ENCODE data around the gene TOP2B.

Gene TOP2B

DNA sequence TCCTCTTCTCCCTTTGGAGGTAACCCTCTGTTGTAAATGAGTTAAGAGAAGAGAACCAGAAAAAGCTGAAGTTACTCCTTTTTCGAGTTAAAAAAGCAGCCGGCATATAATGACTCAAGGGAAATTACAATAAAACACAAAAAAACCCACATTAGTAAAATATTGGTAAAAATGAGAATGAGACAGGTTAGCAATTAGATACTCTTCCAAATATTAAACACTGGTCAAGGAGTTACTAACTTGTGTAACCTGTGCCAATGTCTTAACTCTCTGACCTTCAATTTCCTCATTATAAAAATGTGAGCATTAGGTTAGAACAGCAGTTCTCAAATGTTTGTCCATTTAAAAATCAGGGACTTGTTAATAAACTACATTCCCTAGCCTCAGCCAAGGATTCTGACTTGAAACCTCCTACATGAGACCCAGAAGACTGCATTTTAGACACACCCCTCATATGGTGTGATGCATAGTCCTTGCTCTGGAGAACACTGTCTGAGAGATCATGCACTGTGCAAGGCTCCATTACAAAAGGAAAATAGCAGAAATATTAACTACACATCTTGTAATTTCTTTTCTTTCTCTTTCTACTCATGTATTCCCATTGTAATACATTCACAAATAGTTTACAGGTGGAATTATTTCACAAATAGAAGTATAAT is 42.7 kb upstream of the TOP2B start:
- no peaks in the 10 kb centered on the region for H3K36me3 ChIP-seq (ENCODE audit: control insufficient read depth in 1 of 2, insufficient read depth in 2 of 2, low read depth in 1 of 2, low read length in 2 of 2)
- no peak overlapping the region for H3K27ac ChIP-seq (ENCODE audit: low read length, poor library complexity, severe bottlenecking)
- H3K27me3 ChIP-seq (ENCODE audit: control insufficient read depth in 1 of 2, insufficient read depth in 1 of 2, low read length in 2 of 2) = peaks cover 0 to 3% of the 10 kb centered on the region in 2 experiments
- no peaks in the 10 kb centered on the region for H3K79me1 ChIP-seq (replicated peaks; ENCODE audit: low read length, poor library complexity, severe bottlenecking)
- no peak overlapping the region for H4K8ac ChIP-seq (ENCODE audit: low read length)
- no peak overlapping the region for H3K18ac ChIP-seq (ENCODE audit: low read depth in 1 of 2, low read length in 2 of 2)
- H2BK15ac ChIP-seq (ENCODE audit: low read depth, poor library complexity, severe bottlenecking) = no peak overlapping the region
- H3K4me2 ChIP-seq (ENCODE audit: low read length, poor library complexity, severe bottlenecking) = no peak overlapping the region
- no peak overlapping the region for H2BK120ac ChIP-seq (ENCODE audit: low read depth, low read length)
- no peak overlapping the region for H3K23ac ChIP-seq (ENCODE audit: low read length in 2 of 2)
- H2AK5ac ChIP-seq (ENCODE audit: low read length, severe bottlenecking) = no peak overlapping the region
- H2BK12ac ChIP-seq (ENCODE audit: low read length in 2 of 2) = no peak overlapping the region
- no peak overlapping the region for H3K4me3 ChIP-seq (ENCODE audit: insufficient read depth in 1 of 2, low read depth in 1 of 2, low read length in 2 of 2)
- H3K9me3 ChIP-seq (ENCODE audit: control insufficient read depth, low read length) = no peaks in the 10 kb centered on the region
- no CpG with 5 or more reads among the region's 2 CpGs for WGBS
- H4K91ac ChIP-seq (ENCODE audit: low read length) = no peak overlapping the region
- H2AFZ ChIP-seq (ENCODE audit: low read depth, low read length) = no peak overlapping the region
- DNase-seq = no peak
- H3K4me1 ChIP-seq (ENCODE audit: control insufficient read depth, insufficient read depth, low read depth, low read length) = no peaks in the 10 kb centered on the region
- H3K14ac ChIP-seq (ENCODE audit: low read length in 2 of 2) = no peak overlapping the region
- no peak overlapping the region for H2BK5ac ChIP-seq (ENCODE audit: low read depth, low read length, poor library complexity, severe bottlenecking)
- H3K9ac ChIP-seq (ENCODE audit: low read length) = no peak overlapping the region
- no peak overlapping the region for H3K4ac ChIP-seq (ENCODE audit: low read depth in 1 of 2, low read length in 2 of 2)

GRCh38 chr3:25706213-25706612 is 41.5 kb upstream of the TOP2B start:
- no peak overlapping the region for H2BK12ac ChIP-seq (ENCODE audit: low read length in 2 of 2)
- no peak overlapping the region for H2AFZ ChIP-seq (ENCODE audit: low read depth, low read length)
- H3K27ac ChIP-seq (ENCODE audit: low read length, poor library complexity, severe bottlenecking) = no peak overlapping the region
- no peak overlapping the region for H4K91ac ChIP-seq (ENCODE audit: low read length)
- no peaks in the 10 kb centered on the region for H3K79me1 ChIP-seq (replicated peaks; ENCODE audit: low read length, poor library complexity, severe bottlenecking)
- no peaks in the 10 kb centered on the region for H3K9me3 ChIP-seq (ENCODE audit: control insufficient read depth, low read length)
- H3K27me3 ChIP-seq (ENCODE audit: control insufficient read depth in 1 of 2, insufficient read depth in 1 of 2, low read length in 2 of 2) = peaks cover 0 to 3% of the 10 kb centered on the region in 2 experiments
- no peak overlapping the region for H2BK5ac ChIP-seq (ENCODE audit: low read depth, low read length, poor library complexity, severe bottlenecking)
- H3K4me1 ChIP-seq (ENCODE audit: control insufficient read depth, insufficient read depth, low read depth, low read length) = no peaks in the 10 kb centered on the region
- no peak for DNase-seq
- H2BK15ac ChIP-seq (ENCODE audit: low read depth, poor library complexity, severe bottlenecking) = no peak overlapping the region
- WGBS = 72% methylated on average over 4 of the region's 4 CpGs
- H3K18ac ChIP-seq (ENCODE audit: low read depth in 1 of 2, low read length in 2 of 2) = no peak overlapping the region
- H4K8ac ChIP-seq (ENCODE audit: low read length) = no peak overlapping the region
- H2AK5ac ChIP-seq (ENCODE audit: low read length, severe bottlenecking) = no peak overlapping the region
- H3K4ac ChIP-seq (ENCODE audit: low read depth in 1 of 2, low read length in 2 of 2) = no peak overlapping the region
- H3K4me2 ChIP-seq (ENCODE audit: low read length, poor library complexity, severe bottlenecking) = no peak overlapping the region
- H2BK120ac ChIP-seq (ENCODE audit: low read depth, low read length) = no peak overlapping the region
- H3K36me3 ChIP-seq (ENCODE audit: control insufficient read depth in 1 of 2, insufficient read depth in 2 of 2, low read depth in 1 of 2, low read length in 2 of 2) = no peaks in the 10 kb centered on the region
- H3K4me3 ChIP-seq (ENCODE audit: insufficient read depth in 1 of 2, low read depth in 1 of 2, low read length in 2 of 2) = no peak overlapping the region
- H3K23ac ChIP-seq (ENCODE audit: low read length in 2 of 2) = no peak overlapping the region
- no peak overlapping the region for H3K9ac ChIP-seq (ENCODE audit: low read length)
- H3K14ac ChIP-seq (ENCODE audit: low read length in 2 of 2) = no peak overlapping the region

DNA sequence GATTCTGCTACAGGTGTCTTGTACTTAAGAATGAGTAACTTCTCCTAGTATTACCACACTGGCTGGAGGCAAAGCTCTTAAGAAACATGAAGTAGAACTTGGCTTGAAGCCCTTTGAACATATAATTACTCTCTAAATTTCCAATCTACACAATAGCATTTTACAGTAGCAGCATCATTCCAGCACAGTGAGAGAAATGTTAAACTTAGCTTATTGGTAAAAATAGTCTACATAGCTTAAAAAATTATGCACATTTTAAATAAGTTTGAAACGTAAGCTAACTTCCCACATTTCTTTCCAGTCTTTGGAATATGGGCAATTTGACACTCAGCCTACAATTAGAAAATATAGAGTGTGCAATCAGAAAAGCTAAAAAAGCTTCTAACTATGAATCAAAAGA is 32.8 kb upstream of the TOP2B start:
- H3K4me2 ChIP-seq (ENCODE audit: low read length, poor library complexity, severe bottlenecking) = no peak overlapping the region
- no peak overlapping the region for H2AK5ac ChIP-seq (ENCODE audit: low read length, severe bottlenecking)
- H3K27me3 ChIP-seq (ENCODE audit: control insufficient read depth in 1 of 2, insufficient read depth in 1 of 2, low read length in 2 of 2) = no peaks in the 10 kb centered on the region
- no peak overlapping the region for H3K14ac ChIP-seq (ENCODE audit: low read length in 2 of 2)
- H3K4ac ChIP-seq (ENCODE audit: low read depth in 1 of 2, low read length in 2 of 2) = no peak overlapping the region
- H3K9me3 ChIP-seq (ENCODE audit: control insufficient read depth, low read length) = no peaks in the 10 kb centered on the region
- H3K18ac ChIP-seq (ENCODE audit: low read depth in 1 of 2, low read length in 2 of 2) = no peak overlapping the region
- no peaks in the 10 kb centered on the region for H3K4me1 ChIP-seq (ENCODE audit: control insufficient read depth, insufficient read depth, low read depth, low read length)
- H3K36me3 ChIP-seq (ENCODE audit: control insufficient read depth in 1 of 2, insufficient read depth in 2 of 2, low read depth in 1 of 2, low read length in 2 of 2) = no peaks in the 10 kb centered on the region
- no peaks in the 10 kb centered on the region for H3K79me1 ChIP-seq (replicated peaks; ENCODE audit: low read length, poor library complexity, severe bottlenecking)
- H3K27ac ChIP-seq (ENCODE audit: low read length, poor library complexity, severe bottlenecking) = no peak overlapping the region
- no peak overlapping the region for H3K9ac ChIP-seq (ENCODE audit: low read length)
- no peak overlapping the region for H2BK15ac ChIP-seq (ENCODE audit: low read depth, poor library complexity, severe bottlenecking)
- no peak overlapping the region for H3K23ac ChIP-seq (ENCODE audit: low read length in 2 of 2)
- no CpG with 5 or more reads among the region's 1 CpG for WGBS
- H4K91ac ChIP-seq (ENCODE audit: low read length) = no peak overlapping the region
- H2BK120ac ChIP-seq (ENCODE audit: low read depth, low read length) = no peak overlapping the region
- no peak overlapping the region for H2BK12ac ChIP-seq (ENCODE audit: low read length in 2 of 2)
- H2AFZ ChIP-seq (ENCODE audit: low read depth, low read length) = no peak overlapping the region
- DNase-seq = no peak
- H4K8ac ChIP-seq (ENCODE audit: low read length) = no peak overlapping the region
- no peak overlapping the region for H2BK5ac ChIP-seq (ENCODE audit: low read depth, low read length, poor library complexity, severe bottlenecking)
- H3K4me3 ChIP-seq (ENCODE audit: insufficient read depth in 1 of 2, low read depth in 1 of 2, low read length in 2 of 2) = no peak overlapping the region

- 82% methylated on average over 2 of the region's 4 CpGs for WGBS
- Histone ChIP-seq H2BK15ac (ENCODE audit: low read depth, poor library complexity, severe bottlenecking) (no peak overlapping the region), H3K4me1 (ENCODE audit: control insufficient read depth, insufficient read depth, low read depth, low read length) (no peaks in the 10 kb centered on the region), H2BK12ac (ENCODE audit: low read length in 2 of 2) (no peak overlapping the region), H3K27me3 (ENCODE audit: control insufficient read depth in 1 of 2, insufficient read depth in 1 of 2, low read length in 2 of 2) (no peaks in the 10 kb centered on the region), H3K14ac (ENCODE audit: low read length in 2 of 2) (no peak overlapping the region), H4K8ac (ENCODE audit: low read length) (no peak overlapping the region), H2BK120ac (ENCODE audit: low read depth, low read length) (no peak overlapping the region), H3K4ac (ENCODE audit: low read depth in 1 of 2, low read length in 2 of 2) (no peak overlapping the region), H3K18ac (ENCODE audit: low read depth in 1 of 2, low read length in 2 of 2) (no peak overlapping the region), H2AFZ (ENCODE audit: low read depth, low read length) (no peak overlapping the region), H3K4me3 (ENCODE audit: insufficient read depth in 1 of 2, low read depth in 1 of 2, low read length in 2 of 2) (no peak overlapping the region), H4K91ac (ENCODE audit: low read length) (no peak overlapping the region), H3K9ac (ENCODE audit: low read length) (no peak overlapping the region), H3K23ac (ENCODE audit: low read length in 2 of 2) (no peak overlapping the region), H3K4me2 (ENCODE audit: low read length, poor library complexity, severe bottlenecking) (no peak overlapping the region), H3K9me3 (ENCODE audit: control insufficient read depth, low read length) (no peaks in the 10 kb centered on the region), H3K79me1 (replicated peaks; ENCODE audit: low read length, poor library complexity, severe bottlenecking) (no peaks in the 10 kb centered on the region), H3K27ac (ENCODE audit: low read length, poor library complexity, severe bottlenecking) (no peak overlapping the region), H3K36me3 (ENCODE audit: control insufficient read depth in 1 of 2, insufficient read depth in 2 of 2, low read depth in 1 of 2, low read length in 2 of 2) (no peaks in the 10 kb centered on the region), H2AK5ac (ENCODE audit: low read length, severe bottlenecking) (no peak overlapping the region), H2BK5ac (ENCODE audit: low read depth, low read length, poor library complexity, severe bottlenecking) (no peak overlapping the region)
- no peak for DNase-seq
These were observed 31.2 kb upstream of the TOP2B start for GRCh38 chr3:25695731-25696420.
